Activated T-helper 1 cell treated with Interleukin-2 at 50 U/mL for 16 hours (primary cell): ENCODE results near the gene CACNA1C.
"Not testable (repeated sequence)": the region's sequence is repeated elsewhere in the genome, so short reads cannot be mapped to it uniquely, and the experiment has no call there.

ENCODE experiments used
- DNase-seq: peaks from one replicate; pipeline ENCODE4 v3.0.0-alpha.2; 2020; ENCODE audit warnings: low read depth

Gene CACNA1C

GRCh38 chr12:2234646-2235350, 182.0 kb downstream of the CACNA1C start:
- DNase-seq: no peak

GRCh38 chr12:2236506-2237294, 183.9 kb downstream of the CACNA1C start:
- DNase-seq: no peak

- DNase-seq: no peak
Measured at GRCh38 chr12:2238111-2238510, 185.3 kb downstream of the CACNA1C start.

GRCh38 chr12:2239381-2239871, 186.6 kb downstream of the CACNA1C start:
- no peak for DNase-seq

GRCh38 chr12:2240390-2240789, 187.6 kb downstream of the CACNA1C start:
- DNase-seq: no peak

DNA sequence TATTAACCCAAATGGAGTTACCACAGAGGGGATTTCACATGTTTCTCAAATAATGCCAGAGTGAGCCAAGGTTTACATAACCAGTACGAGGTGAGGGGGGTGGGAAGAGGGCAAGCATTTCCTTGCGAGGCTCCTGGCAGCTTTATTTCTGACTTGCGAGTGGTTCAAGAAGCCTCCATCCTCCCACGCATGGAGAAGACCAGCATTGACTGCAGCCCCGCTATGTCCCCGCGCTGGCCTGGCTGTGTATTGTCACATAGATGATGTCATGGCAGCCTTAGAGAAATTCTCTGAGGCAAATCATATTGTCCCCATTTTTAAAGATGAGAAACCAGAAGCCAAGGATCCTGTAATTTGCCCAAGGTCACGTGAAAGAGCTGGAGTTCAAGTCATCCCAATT, 188.2 kb downstream of the CACNA1C start:
- DNase-seq: no peak

- DNase-seq: no peak
Measured at GRCh38 chr12:2242216-2242615, 189.4 kb downstream of the CACNA1C start.

- no peak for DNase-seq
Measured at GRCh38 chr12:2242816-2243215, 190.0 kb downstream of the CACNA1C start.

- DNase-seq: no peak
Measured at GRCh38 chr12:2243275-2243674, 190.5 kb downstream of the CACNA1C start.

GRCh38 chr12:2244013-2244861, 191.4 kb downstream of the CACNA1C start:
- no peak for DNase-seq

- no peak for DNase-seq
Measured at GRCh38 chr12:2246358-2246757, 193.6 kb downstream of the CACNA1C start.

DNA sequence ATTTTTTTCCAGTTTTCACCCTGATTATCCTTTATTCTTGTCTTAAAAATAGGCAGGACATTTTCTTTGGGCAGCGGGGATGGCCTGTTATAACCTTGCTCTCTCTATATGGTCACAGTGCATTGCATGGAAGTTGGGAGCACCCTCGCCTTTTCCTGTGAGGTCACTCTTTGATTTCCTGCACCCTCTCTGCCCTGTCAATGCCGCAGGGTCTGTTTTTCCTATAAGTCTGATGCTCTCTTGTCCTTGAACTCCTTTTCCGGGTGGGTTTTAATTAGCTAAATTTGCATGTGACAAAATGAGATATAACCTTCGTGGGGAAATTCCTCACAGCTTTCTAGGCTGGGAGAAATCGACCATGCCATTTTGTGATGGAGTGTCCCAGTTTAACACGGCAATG, 194.3 kb downstream of the CACNA1C start:
- DNase-seq: no peak

DNA sequence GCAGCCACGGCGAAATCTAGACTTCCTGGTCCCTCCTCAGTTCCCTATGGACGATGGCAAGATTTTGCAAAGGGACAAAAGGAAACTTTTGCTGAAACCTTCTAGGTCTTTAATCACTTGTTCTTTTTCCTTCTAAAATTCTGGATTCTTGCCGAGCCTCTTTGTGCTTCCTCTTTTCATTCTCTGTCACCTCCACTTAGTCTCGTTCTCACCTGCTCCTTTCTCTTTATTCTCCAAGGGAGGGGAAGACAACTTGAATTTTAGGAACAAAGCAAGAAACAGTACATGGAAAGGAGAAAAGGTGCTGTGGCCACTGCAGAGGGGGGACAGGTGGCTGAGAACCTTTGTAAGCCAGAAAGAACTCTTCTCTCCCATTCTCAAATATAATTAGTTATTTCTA, 194.8 kb downstream of the CACNA1C start:
- DNase-seq: no peak

- DNase-seq: no peak
Measured at GRCh38 chr12:2248087-2248900, 195.5 kb downstream of the CACNA1C start.

DNA sequence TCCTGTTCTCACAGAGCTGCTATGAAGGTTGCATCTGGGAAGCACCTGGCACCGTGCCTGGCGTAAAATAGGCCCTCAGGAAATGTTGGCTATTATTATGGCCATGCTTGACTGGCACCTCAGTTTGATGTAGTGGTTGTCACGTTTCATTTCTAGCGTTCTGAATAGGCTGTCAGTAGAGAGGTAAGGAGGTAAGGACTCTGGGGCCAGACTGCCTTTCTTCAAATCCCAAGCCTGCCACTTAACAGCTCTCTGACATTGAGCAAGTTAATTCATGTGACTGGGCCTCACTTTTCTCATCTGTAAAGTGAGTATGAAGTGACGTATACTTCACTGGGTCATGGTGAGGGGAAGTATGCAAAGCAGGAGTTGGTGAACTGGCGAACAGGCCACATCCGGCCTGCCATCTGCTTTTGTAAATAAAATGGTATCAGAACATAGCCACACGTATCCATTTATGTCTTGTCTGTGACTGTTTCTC, 196.2 kb downstream of the CACNA1C start:
- DNase-seq: no peak

- no peak for DNase-seq
Measured at GRCh38 chr12:2250797-2251196, 198.0 kb downstream of the CACNA1C start.

DNA sequence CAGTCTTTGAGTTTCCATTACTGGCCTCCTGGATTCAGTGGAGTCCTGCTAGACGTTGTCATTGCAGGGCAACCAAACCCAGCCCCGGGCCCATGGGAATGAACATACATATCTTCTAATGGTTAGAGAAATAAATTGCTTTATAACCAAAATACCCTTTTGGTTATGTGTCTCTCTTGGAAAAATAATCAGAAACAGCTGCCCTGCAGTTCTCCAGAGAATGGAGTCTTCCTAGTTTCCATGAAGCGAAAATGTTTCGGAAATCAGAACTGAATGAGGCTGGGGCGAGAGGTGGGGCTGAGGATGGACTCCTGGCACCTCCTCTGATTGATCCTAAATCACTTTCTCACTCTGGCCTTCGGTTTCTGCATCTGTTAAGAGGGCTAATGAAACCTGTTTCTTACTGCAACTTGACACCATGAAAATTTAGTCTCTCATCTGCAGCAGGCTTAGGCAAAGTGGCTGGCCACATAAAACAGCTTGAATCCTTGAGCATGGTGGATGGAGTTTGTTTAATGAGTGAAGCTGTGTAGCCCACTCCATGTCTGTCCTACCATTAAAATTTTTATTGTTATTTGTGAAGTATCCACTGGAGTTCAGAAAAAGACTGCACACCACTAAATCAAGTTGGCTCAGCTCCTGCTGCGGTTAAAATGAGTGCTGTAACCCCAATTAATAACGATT, 198.9 kb downstream of the CACNA1C start:
- DNase-seq: no peak

DNA sequence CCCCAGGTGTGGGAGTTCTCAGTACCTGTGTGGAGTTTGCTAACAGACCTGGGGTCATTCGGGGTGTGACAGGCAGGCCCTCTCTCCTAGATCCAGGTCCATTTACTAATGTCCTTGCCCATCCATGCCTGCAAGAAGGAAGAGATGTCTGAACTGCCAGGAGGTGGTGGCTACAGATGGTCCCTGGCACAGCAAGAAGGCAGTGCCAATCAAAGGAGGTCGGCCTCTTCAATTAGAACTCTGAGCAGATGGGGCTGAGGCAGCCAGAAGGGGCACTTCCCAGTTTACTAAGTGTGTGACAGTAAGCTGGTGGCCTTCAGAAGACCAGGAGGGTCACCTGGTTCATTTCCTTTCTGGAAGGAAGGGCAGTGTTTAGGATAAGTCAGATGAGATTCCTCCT, 202.5 kb downstream of the CACNA1C start:
- no peak for DNase-seq

GRCh38 chr12:2255731-2256130, 202.9 kb downstream of the CACNA1C start:
- DNase-seq: not testable (repeated sequence)

GRCh38 chr12:2256453-2256852, 203.7 kb downstream of the CACNA1C start:
- DNase-seq: no peak

DNA sequence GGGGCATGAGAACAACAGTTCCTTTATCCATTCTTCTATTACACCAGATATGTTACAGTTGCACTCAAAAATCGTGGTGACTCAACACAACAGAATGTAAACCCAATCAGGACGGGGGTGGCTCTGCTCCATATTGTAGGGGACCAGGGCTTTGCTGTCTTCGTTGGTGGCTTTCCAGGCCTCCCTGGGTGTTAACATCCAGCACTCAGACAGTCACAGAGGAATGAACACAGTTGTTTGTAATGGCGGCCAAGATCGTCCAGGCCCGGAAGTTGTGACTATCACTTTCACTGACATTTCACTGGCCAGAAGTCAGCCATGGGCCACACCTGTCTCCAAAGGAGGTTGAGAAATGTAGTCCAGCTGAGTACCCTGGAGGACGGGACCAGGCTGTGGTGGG, 204.1 kb downstream of the CACNA1C start:
- DNase-seq: no peak
